Parathyroid adenoma (tissue), 2 donors: ENCODE measurements around the gene PCCA.

ENCODE experiments used
- H2AFZ ChIP-seq: fragments of 300-600 bp; sonication (generic); one replicate; pipeline ENCODE4 v1.7.0; 2017; ENCODE audit warnings: antibody characterized with exemption, mild to moderate bottlenecking
- H3K27ac ChIP-seq: fragments of 300-600 bp; sonication (generic); one replicate; pipeline ENCODE4 v1.7.0; 2017
- H3K27me3 ChIP-seq: fragments of 300-600 bp; sonication (generic); one replicate; pipeline ENCODE4 v1.7.0; 2017; ENCODE audit warnings: low read length; ENCODE audit not compliant: control insufficient read depth, insufficient read depth
- H3K36me3 ChIP-seq: fragments of 300-600 bp; sonication (generic); one replicate; pipeline ENCODE4 v1.7.0; 2017; ENCODE audit warnings: low read length; ENCODE audit not compliant: control insufficient read depth, insufficient read depth
- H3K4me1 ChIP-seq: fragments of 300-600 bp; sonication (generic); one replicate; pipeline ENCODE4 v1.7.0; 2017; ENCODE audit warnings: control low read depth
- H3K4me2 ChIP-seq: fragments of 300-600 bp; sonication (generic); one replicate; pipeline ENCODE4 v1.7.0; 2017; ENCODE audit warnings: low read length
- H3K4me3 ChIP-seq: fragments of 300-600 bp; sonication (generic); one replicate; pipeline ENCODE4 v1.7.0; 2017; ENCODE audit warnings: low read depth, low read length
- H3K79me2 ChIP-seq: fragments of 300-600 bp; sonication (generic); one replicate; pipeline ENCODE4 v1.7.0; 2017; ENCODE audit warnings: control low read depth
- H3K9ac ChIP-seq: fragments of 300-600 bp; sonication (generic); one replicate; pipeline ENCODE4 v1.7.0; 2017; ENCODE audit warnings: mild to moderate bottlenecking
- H3K9me3 ChIP-seq: fragments of 300-600 bp; sonication (generic); one replicate; pipeline ENCODE4 v1.7.0; 2017; ENCODE audit warnings: low read length; ENCODE audit not compliant: control insufficient read depth
- TF ChIP-seq, protein P1 (sequence below): fragments of 300-600 bp; sonication (generic); IDR thresholded peaks from one replicate; pipeline ENCODE4 v1.7.0; 2017; ENCODE audit warnings: antibody characterized with exemption, mild to moderate bottlenecking
- donor health status: primary hyperparathyroidism.

The PCCA gene

DNA sequence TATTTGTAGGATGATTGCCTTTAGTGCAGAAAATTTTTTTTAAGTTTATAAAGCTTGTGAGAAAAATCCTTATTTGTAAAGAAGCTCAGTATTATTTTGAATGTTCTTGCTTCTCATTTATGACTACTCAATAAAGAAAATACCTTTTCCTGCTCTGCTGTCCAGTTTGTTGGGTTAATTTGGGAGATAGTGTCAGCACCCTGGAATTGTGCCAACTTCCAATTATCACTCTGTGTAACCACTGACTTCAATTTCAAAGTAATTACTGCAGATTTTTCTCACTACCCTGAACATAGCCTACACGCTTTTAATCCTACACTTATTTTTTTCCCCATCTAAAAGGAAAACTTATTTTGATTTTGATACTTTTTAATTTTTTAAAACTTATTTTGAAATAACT, 406.6 kb downstream of the PCCA start:
- no peaks in the 10 kb centered on the region for H3K27me3 ChIP-seq
- no peak overlapping the region for H3K9ac ChIP-seq
- no peak overlapping the region for H3K27ac ChIP-seq
- H3K4me2 ChIP-seq: no peak overlapping the region
- H3K79me2 ChIP-seq: no peaks in the 10 kb centered on the region
- H3K9me3 ChIP-seq: no peaks in the 10 kb centered on the region
- H3K4me3 ChIP-seq: no peak overlapping the region
- H3K36me3 ChIP-seq: no peaks in the 10 kb centered on the region
- H2AFZ ChIP-seq: no peak overlapping the region
- H3K4me1 ChIP-seq: peaks cover 3% of the 10 kb centered on the region
- TF ChIP-seq, protein P1, sequence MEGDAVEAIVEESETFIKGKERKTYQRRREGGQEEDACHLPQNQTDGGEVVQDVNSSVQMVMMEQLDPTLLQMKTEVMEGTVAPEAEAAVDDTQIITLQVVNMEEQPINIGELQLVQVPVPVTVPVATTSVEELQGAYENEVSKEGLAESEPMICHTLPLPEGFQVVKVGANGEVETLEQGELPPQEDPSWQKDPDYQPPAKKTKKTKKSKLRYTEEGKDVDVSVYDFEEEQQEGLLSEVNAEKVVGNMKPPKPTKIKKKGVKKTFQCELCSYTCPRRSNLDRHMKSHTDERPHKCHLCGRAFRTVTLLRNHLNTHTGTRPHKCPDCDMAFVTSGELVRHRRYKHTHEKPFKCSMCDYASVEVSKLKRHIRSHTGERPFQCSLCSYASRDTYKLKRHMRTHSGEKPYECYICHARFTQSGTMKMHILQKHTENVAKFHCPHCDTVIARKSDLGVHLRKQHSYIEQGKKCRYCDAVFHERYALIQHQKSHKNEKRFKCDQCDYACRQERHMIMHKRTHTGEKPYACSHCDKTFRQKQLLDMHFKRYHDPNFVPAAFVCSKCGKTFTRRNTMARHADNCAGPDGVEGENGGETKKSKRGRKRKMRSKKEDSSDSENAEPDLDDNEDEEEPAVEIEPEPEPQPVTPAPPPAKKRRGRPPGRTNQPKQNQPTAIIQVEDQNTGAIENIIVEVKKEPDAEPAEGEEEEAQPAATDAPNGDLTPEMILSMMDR: no peak

DNA sequence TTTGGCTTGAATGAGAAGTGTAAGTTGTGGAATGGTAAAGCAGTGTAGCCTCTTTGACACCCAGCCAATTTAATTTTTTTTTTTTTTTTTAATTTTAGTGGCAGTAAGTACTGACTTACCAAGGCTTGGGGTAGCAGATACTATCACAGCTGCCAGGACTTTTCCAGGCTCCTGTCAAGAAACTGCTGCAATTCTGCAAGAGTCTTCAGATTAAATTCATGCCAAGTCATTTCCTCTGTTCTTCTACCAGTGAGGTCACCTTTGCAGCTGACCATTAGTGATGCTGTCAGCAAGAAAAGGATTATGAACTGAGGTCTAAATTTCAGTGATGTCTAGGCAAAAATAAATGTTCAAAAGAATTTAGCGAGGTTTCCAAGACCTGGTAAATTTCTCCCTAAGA, 408.5 kb downstream of the PCCA start:
- H2AFZ ChIP-seq: no peak overlapping the region
- H3K9ac ChIP-seq: no peak overlapping the region
- no peaks in the 10 kb centered on the region for H3K79me2 ChIP-seq
- H3K27me3 ChIP-seq: no peaks in the 10 kb centered on the region
- TF ChIP-seq, protein P1: no peak
- peaks cover 3% of the 10 kb centered on the region for H3K4me1 ChIP-seq
- H3K36me3 ChIP-seq: no peaks in the 10 kb centered on the region
- H3K9me3 ChIP-seq: no peaks in the 10 kb centered on the region
- H3K4me2 ChIP-seq: no peak overlapping the region
- H3K27ac ChIP-seq: no peak overlapping the region
- no peak overlapping the region for H3K4me3 ChIP-seq

DNA sequence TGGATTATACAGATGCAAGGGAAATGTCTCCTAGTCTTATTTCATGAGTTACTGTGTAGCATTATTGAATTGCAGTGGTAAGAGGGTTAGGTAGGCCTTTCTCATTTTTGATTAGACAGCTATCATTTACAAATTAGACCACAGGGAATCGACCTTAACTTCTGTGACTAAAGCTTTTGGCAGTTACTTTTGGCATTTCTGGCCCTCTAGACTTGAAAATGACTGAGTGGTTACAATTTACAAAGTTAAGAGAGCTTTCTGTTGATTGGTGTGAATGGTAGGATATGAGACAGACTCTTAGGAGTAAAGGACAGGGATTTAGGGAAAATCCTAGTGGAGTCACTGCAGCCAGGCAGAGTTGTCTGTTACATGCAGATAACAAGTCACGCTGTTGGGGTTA, 413.6 kb downstream of the PCCA start:
- Histone ChIP-seq H3K27ac (no peak overlapping the region), H3K4me2 (no peak overlapping the region), H3K27me3 (no peaks in the 10 kb centered on the region), H3K79me2 (no peaks in the 10 kb centered on the region), H3K4me1 (peaks cover 3% of the 10 kb centered on the region), H3K9me3 (no peaks in the 10 kb centered on the region), H2AFZ (no peak overlapping the region), H3K4me3 (no peak overlapping the region), H3K36me3 (no peaks in the 10 kb centered on the region), H3K9ac (no peak overlapping the region)
- TF ChIP-seq, protein P1: no peak

DNA sequence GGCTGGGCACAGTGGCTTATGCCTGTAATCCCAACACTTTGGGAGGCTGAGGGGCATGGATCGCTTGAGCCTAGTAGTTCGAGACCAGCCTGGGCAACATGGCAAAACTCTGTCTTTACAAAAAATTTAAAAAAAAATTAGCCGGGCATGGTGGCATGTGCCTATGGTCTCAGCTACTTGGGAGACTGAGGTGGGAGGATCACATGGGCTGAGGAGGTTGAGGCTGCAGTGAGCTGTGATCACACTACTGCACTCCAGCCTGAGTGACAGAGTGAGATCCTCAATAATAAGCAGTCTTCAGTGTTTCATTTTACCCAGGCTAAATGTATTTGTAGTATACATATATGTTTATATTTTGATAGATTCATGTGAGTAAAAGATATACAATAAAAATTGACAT, 414.7 kb downstream of the PCCA start:
- Histone ChIP-seq H3K79me2 (no peaks in the 10 kb centered on the region), H3K4me1 (no peaks in the 10 kb centered on the region), H3K36me3 (no peaks in the 10 kb centered on the region), H3K27ac (no peak overlapping the region), H3K9me3 (no peaks in the 10 kb centered on the region), H3K9ac (no peak overlapping the region), H3K4me3 (no peak overlapping the region), H3K4me2 (no peak overlapping the region), H3K27me3 (no peaks in the 10 kb centered on the region), H2AFZ (no peak overlapping the region)
- TF ChIP-seq, protein P1: no peak

DNA sequence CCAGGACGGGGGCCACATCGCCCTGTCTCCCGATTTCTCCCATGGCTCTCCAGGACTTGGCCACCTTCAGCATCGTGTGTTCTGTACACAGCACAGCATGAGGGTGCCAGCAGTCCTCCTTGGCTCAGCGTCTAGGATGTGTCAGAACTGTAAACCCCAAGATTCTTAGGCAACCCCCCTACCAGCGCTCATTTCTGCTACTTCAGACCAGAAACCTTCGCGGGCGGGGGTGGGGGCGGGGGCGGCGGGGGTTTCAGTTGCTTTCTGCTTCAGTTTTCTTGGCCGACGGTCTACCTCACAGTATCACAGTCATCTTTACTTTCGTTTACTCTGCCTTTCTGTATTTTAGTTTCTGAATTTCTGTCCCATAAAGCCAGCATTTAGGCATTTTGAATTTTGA, 417.3 kb downstream of the PCCA start:
- TF ChIP-seq, protein P1: no peak
- no peak overlapping the region for H3K4me2 ChIP-seq
- no peak overlapping the region for H3K27ac ChIP-seq
- H3K27me3 ChIP-seq: no peaks in the 10 kb centered on the region
- no peak overlapping the region for H2AFZ ChIP-seq
- no peaks in the 10 kb centered on the region for H3K79me2 ChIP-seq
- H3K9ac ChIP-seq: no peak overlapping the region
- H3K9me3 ChIP-seq: no peaks in the 10 kb centered on the region
- no peaks in the 10 kb centered on the region for H3K4me1 ChIP-seq
- H3K4me3 ChIP-seq: no peak overlapping the region
- H3K36me3 ChIP-seq: no peaks in the 10 kb centered on the region
